ENCODE data around the gene SLC36A3. TPM values are rescaled to one million over a fixed set of nuclear protein-coding genes. Genes with fewer than 3 reads are reported as not detected.

The SLC36A3 gene
- total and polyA plus RNA-seq, 2 of the 4 experiments (the other 2 are of a cell fraction), result not detected

DNA sequence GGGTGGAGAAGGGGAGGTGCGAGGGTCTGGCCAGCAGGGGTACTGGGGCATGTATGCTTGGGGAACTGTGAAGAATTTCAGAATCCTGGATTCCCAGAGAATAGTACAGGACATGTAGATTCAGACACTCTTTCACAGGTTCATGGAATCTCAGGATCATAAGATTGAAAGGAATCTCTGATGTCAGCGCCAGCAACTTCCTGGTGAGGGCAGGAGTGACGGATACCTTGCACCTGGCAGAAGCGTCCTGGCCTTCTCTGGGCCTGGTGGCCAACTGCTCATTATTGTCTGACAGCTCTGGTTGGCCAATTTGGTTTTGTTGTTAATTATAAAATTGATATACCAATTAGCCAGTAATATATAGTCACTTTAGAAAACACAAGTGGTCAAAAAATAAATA is 43.6 kb downstream of the SLC36A3 start:
- H3K27ac ChIP-seq (ENCODE audit: insufficient read depth, low read length), result no peak overlapping the region
- no peak overlapping the region for H4K91ac ChIP-seq (ENCODE audit: insufficient read depth, low read depth, low read length)
- H2AK9ac ChIP-seq (replicated peaks; ENCODE audit: low read depth, low read length, poor library complexity), result no peak overlapping the region
- no peaks in the 10 kb centered on the region for H3K27me3 ChIP-seq (ENCODE audit: control insufficient read depth, insufficient read depth, low read length)
- no peak for ATAC-seq (ENCODE audit: low read depth)
- no peaks in the 10 kb centered on the region for H4K20me1 ChIP-seq (ENCODE audit: insufficient read depth, low read length)
- no peak overlapping the region for H3K4me3 ChIP-seq (ENCODE audit: insufficient read depth, low read depth, low read length)
- H3K4me1 ChIP-seq (ENCODE audit: control insufficient read depth, insufficient read depth, low read length), result peaks cover 2% of the 10 kb centered on the region
- H3K36me3 ChIP-seq (ENCODE audit: control insufficient read depth, insufficient read depth, low read length), result no peaks in the 10 kb centered on the region
- H4K5ac ChIP-seq (ENCODE audit: low read depth, low read length), result no peak overlapping the region
- in situ Hi-C loops (cut with MboI; ENCODE audit: low sequenced_read_pairs) (no loop called here), dilution Hi-C loops (cut with HindIII; ENCODE audit: low sequenced_read_pairs, unreplicated experiment) (no loop called here), intact Hi-C loops (cut with micrococcal nuclease) (no loop called here)
- no peak overlapping the region for H2BK20ac ChIP-seq (ENCODE audit: low read depth, low read length)
- BruUV-seq (replicated peaks), result no TSS peak
- TF ChIP-seq, protein P1, sequence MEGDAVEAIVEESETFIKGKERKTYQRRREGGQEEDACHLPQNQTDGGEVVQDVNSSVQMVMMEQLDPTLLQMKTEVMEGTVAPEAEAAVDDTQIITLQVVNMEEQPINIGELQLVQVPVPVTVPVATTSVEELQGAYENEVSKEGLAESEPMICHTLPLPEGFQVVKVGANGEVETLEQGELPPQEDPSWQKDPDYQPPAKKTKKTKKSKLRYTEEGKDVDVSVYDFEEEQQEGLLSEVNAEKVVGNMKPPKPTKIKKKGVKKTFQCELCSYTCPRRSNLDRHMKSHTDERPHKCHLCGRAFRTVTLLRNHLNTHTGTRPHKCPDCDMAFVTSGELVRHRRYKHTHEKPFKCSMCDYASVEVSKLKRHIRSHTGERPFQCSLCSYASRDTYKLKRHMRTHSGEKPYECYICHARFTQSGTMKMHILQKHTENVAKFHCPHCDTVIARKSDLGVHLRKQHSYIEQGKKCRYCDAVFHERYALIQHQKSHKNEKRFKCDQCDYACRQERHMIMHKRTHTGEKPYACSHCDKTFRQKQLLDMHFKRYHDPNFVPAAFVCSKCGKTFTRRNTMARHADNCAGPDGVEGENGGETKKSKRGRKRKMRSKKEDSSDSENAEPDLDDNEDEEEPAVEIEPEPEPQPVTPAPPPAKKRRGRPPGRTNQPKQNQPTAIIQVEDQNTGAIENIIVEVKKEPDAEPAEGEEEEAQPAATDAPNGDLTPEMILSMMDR (conservative IDR thresholded peaks at IDR 0.05; ENCODE audit: low read depth, low read length), result no peak
- TF ChIP-seq MAZ (IDR thresholded peaks at IDR 0.05; ENCODE audit: borderline replicate concordance, low read depth, low read length) (no peak), MXI1 (IDR thresholded peaks at IDR 0.05; ENCODE audit: borderline replicate concordance, low read depth, low read length) (no peak), RAD21 (IDR thresholded peaks at IDR 0.05; ENCODE audit: low read length) (no peak), MAFK (IDR thresholded peaks at IDR 0.05; ENCODE audit: low read depth, low read length) (no peak), SMC3 (IDR thresholded peaks at IDR 0.05; ENCODE audit: low read depth, low read length) (no peak)
- no peak overlapping the region for H3K4me2 ChIP-seq (ENCODE audit: low read depth, low read length)
- no peak overlapping the region for H4K8ac ChIP-seq (ENCODE audit: low read depth in 2 of 2, low read length in 2 of 2)
- no peak overlapping the region for H3K14ac ChIP-seq (replicated peaks; ENCODE audit: low read depth, low read length)
- H3K18ac ChIP-seq (ENCODE audit: low read depth, low read length), result no peak overlapping the region
- H3K9ac ChIP-seq (ENCODE audit: low read depth, low read length), result no peak overlapping the region
- no peak for DNase-seq
- no peak overlapping the region for H2AFZ ChIP-seq (replicated peaks; ENCODE audit: low read length, poor library complexity)
- WGBS, 2 experiments (ENCODE audit: extremely low coverage in 2 of 2, insufficient read length in 1 of 2), result no CpG with 5 or more reads among the region's 4 CpGs
- H3K4ac ChIP-seq (ENCODE audit: low read depth, low read length), result no peak overlapping the region
- no peak overlapping the region for H2BK5ac ChIP-seq (ENCODE audit: low read depth, low read length, poor library complexity, severe bottlenecking)
- H2AK5ac ChIP-seq (ENCODE audit: low read depth, low read length), result no peak overlapping the region
- no peak overlapping the region for H2BK120ac ChIP-seq (ENCODE audit: low read depth, low read length)
- no peak overlapping the region for H3K56ac ChIP-seq (ENCODE audit: extremely low read depth, insufficient read depth, low read length)
- no peak overlapping the region for H2BK15ac ChIP-seq (ENCODE audit: low read depth, low read length)
- POLR2A ChIA-PET (ENCODE audit: unreplicated experiment), result no interaction called here
- CTCF ChIA-PET, result no interaction called here
- H3K23ac ChIP-seq (ENCODE audit: low read depth, low read length), result no peak overlapping the region
- peaks cover 7% of the 10 kb centered on the region; the same call in 1 of the 2 replicates for H3K9me1 ChIP-seq (ENCODE audit: insufficient read depth, low read length)
- H3K79me1 ChIP-seq (ENCODE audit: low read depth in 1 of 2, low read length in 2 of 2), result no peaks in the 10 kb centered on the region
- no peaks in the 10 kb centered on the region for H3K9me3 ChIP-seq (ENCODE audit: control insufficient read depth, insufficient read depth, low read length)

Data from IMR-90 (cell line).